K562 (cell line): ENCODE results near the gene PRR11.

Experiments
- CTCF ChIP-seq, 3 experiments: IDR thresholded peaks in 2 of 3; conservative IDR thresholded peaks in 1 of 3; 2 replicates each; pipeline ENCODE4 v1.5.1; 2011 to 2012; ENCODE audit warnings: low read length in 3 of 3, mild to moderate bottlenecking in 3 of 3, control low read depth in 2 of 3, improper control_type of control experiment in 1 of 3, inconsistent platforms in 1 of 3, low read depth in 1 of 3, mixed read lengths in 1 of 3, moderate library complexity in 1 of 3; ENCODE audit not compliant: insufficient read depth in 2 of 3
- E2F5 ChIP-seq: sonication (generic); formaldehyde crosslinking; IDR thresholded peaks from 2 replicates; pipeline ENCODE4 v1.8.0; 2022; ENCODE audit warnings: mild to moderate bottlenecking, missing genetic modification reagents
- FOSL1 ChIP-seq: fragments of 200-800 bp; sonication (Bioruptor generic); conservative IDR thresholded peaks from 2 replicates; pipeline ENCODE4 v1.6.1; 2016; ENCODE audit warnings: missing genetic modification characterization, missing compliant biosample characterization
- FOXP1 ChIP-seq: sonication (generic); formaldehyde crosslinking; IDR thresholded peaks from 2 replicates; pipeline ENCODE4 v1.8.0; 2022; ENCODE audit warnings: mild to moderate bottlenecking, missing genetic modification reagents
- HDGF ChIP-seq: fragments of 450-650 bp; IDR thresholded peaks from 2 replicates; pipeline ENCODE4 v1.6.1; 2016
- NR3C1 ChIP-seq: sonication (generic); formaldehyde crosslinking; IDR thresholded peaks from 2 replicates; pipeline ENCODE4 v1.8.1; 2022; ENCODE audit warnings: missing genetic modification reagents
- POLR2A ChIP-seq: fragments of 450-650 bp; conservative IDR thresholded peaks from 2 replicates; pipeline ENCODE4 v1.6.1; 2016
- SP1 ChIP-seq: sonication (generic); formaldehyde crosslinking; IDR thresholded peaks from 2 replicates; pipeline ENCODE4 v1.8.1; 2022; ENCODE audit warnings: mild to moderate bottlenecking, missing genetic modification reagents
- STAT5B ChIP-seq: fragments of 250-450 bp; sonication (Bioruptor Pico); IDR thresholded peaks from 2 replicates; pipeline ENCODE4 v1.8.0; 2021; ENCODE audit warnings: mild to moderate bottlenecking, inconsistent platforms
- TSHZ1 ChIP-seq: fragments of 250-450 bp; sonication (Bioruptor Pico); IDR thresholded peaks from 2 replicates; pipeline ENCODE4 v1.4.0; 2020; ENCODE audit warnings: mild to moderate bottlenecking, moderate library complexity

GRCh38 chr17:59151006-59151405 is 4.5 kb upstream of the PRR11 start:
- TF ChIP-seq E2F5 (no peak), POLR2A (no peak), STAT5B (no peak), SP1 (CRISPR knock-in tag) (no peak), NR3C1 (CRISPR knock-in tag) (no peak), HDGF (no peak), CTCF (IDR thresholded peaks at IDR 0.05 in 2 of 3, conservative IDR thresholded peaks at IDR 0.05 in 1 of 3; ENCODE audit: insufficient read depth in 2 of 3, low read depth in 1 of 3, low read length in 3 of 3) (no peak), TSHZ1 (CRISPR knock-in tag) (no peak), FOXP1 (CRISPR knock-in tag) (no peak), FOSL1 (tag) (no peak)
